ENCODE results near the gene KCNMA1. TPM values are rescaled to one million over a fixed set of nuclear protein-coding genes. Genes with fewer than 3 reads are reported as not detected.

Gene KCNMA1
- polyA plus RNA-seq, 1 donor = 19.6 TPM

GRCh38 chr10:77240041-77240652 lies 397.5 kb downstream of the KCNMA1 start:
- Histone ChIP-seq H3K9me3 (ENCODE audit: control insufficient read depth, low read depth, low read length) (no peaks in the 10 kb centered on the region), H3K27me3 (ENCODE audit: control insufficient read depth, insufficient read depth, low read length) (no peaks in the 10 kb centered on the region), H3K4me1 (ENCODE audit: control insufficient read depth, insufficient read depth, low read length) (no peaks in the 10 kb centered on the region), H3K36me3 (ENCODE audit: control insufficient read depth, insufficient read depth, low read length) (no peaks in the 10 kb centered on the region), H3K27ac (ENCODE audit: low read length) (peak overlapping the region; percentile 16), H3K4me3 (ENCODE audit: low read length) (no peak overlapping the region)
- WGBS (ENCODE audit: insufficient coverage, low lambda C conversion rate) = no CpG with 5 or more reads among the region's 5 CpGs
- peak; percentile 19 to 45 for DNase-seq

GRCh38 chr10:77237120-77237519 lies 400.5 kb downstream of the KCNMA1 start:
- no peak overlapping the region for H3K4me3 ChIP-seq (ENCODE audit: low read length)
- no peaks in the 10 kb centered on the region for H3K27me3 ChIP-seq (ENCODE audit: control insufficient read depth, insufficient read depth, low read length)
- no peaks in the 10 kb centered on the region for H3K36me3 ChIP-seq (ENCODE audit: control insufficient read depth, insufficient read depth, low read length)
- DNase-seq = no peak
- H3K27ac ChIP-seq (ENCODE audit: low read length) = no peak overlapping the region
- H3K9me3 ChIP-seq (ENCODE audit: control insufficient read depth, low read depth, low read length) = no peaks in the 10 kb centered on the region
- no peaks in the 10 kb centered on the region for H3K4me1 ChIP-seq (ENCODE audit: control insufficient read depth, insufficient read depth, low read length)

GRCh38 chr10:77236700-77237099 lies 400.9 kb downstream of the KCNMA1 start:
- Histone ChIP-seq H3K4me3 (ENCODE audit: low read length) (no peak overlapping the region), H3K27ac (ENCODE audit: low read length) (no peak overlapping the region), H3K27me3 (ENCODE audit: control insufficient read depth, insufficient read depth, low read length) (no peaks in the 10 kb centered on the region), H3K4me1 (ENCODE audit: control insufficient read depth, insufficient read depth, low read length) (no peaks in the 10 kb centered on the region), H3K9me3 (ENCODE audit: control insufficient read depth, low read depth, low read length) (no peaks in the 10 kb centered on the region), H3K36me3 (ENCODE audit: control insufficient read depth, insufficient read depth, low read length) (no peaks in the 10 kb centered on the region)
- no peak for DNase-seq
- WGBS (ENCODE audit: insufficient coverage, low lambda C conversion rate) = 100% methylated on average over 2 of the region's 2 CpGs

GRCh38 chr10:77236029-77236428 lies 401.6 kb downstream of the KCNMA1 start:
- peak in 1 of 2 donors; percentile 16 for DNase-seq
- no CpG with 5 or more reads among the region's 9 CpGs for WGBS (ENCODE audit: insufficient coverage, low lambda C conversion rate)
- no peaks in the 10 kb centered on the region for H3K4me1 ChIP-seq (ENCODE audit: control insufficient read depth, insufficient read depth, low read length)
- no peaks in the 10 kb centered on the region for H3K36me3 ChIP-seq (ENCODE audit: control insufficient read depth, insufficient read depth, low read length)
- H3K9me3 ChIP-seq (ENCODE audit: control insufficient read depth, low read depth, low read length) = no peaks in the 10 kb centered on the region
- no peaks in the 10 kb centered on the region for H3K27me3 ChIP-seq (ENCODE audit: control insufficient read depth, insufficient read depth, low read length)
- H3K4me3 ChIP-seq (ENCODE audit: low read length) = no peak overlapping the region
- H3K27ac ChIP-seq (ENCODE audit: low read length) = no peak overlapping the region

GRCh38 chr10:77234599-77234998 lies 403.0 kb downstream of the KCNMA1 start:
- no CpG with 5 or more reads among the region's 1 CpG for WGBS (ENCODE audit: insufficient coverage, low lambda C conversion rate)
- Histone ChIP-seq H3K4me3 (ENCODE audit: low read length) (no peak overlapping the region), H3K27ac (ENCODE audit: low read length) (no peak overlapping the region), H3K36me3 (ENCODE audit: control insufficient read depth, insufficient read depth, low read length) (no peaks in the 10 kb centered on the region), H3K9me3 (ENCODE audit: control insufficient read depth, low read depth, low read length) (no peaks in the 10 kb centered on the region), H3K4me1 (ENCODE audit: control insufficient read depth, insufficient read depth, low read length) (no peaks in the 10 kb centered on the region), H3K27me3 (ENCODE audit: control insufficient read depth, insufficient read depth, low read length) (no peaks in the 10 kb centered on the region)
- no peak for DNase-seq

GRCh38 chr10:77233466-77233865 lies 404.1 kb downstream of the KCNMA1 start:
- no CpG with 5 or more reads among the region's 7 CpGs for WGBS (ENCODE audit: insufficient coverage, low lambda C conversion rate)
- Histone ChIP-seq H3K4me3 (ENCODE audit: low read length) (no peak overlapping the region), H3K9me3 (ENCODE audit: control insufficient read depth, low read depth, low read length) (no peaks in the 10 kb centered on the region), H3K36me3 (ENCODE audit: control insufficient read depth, insufficient read depth, low read length) (no peaks in the 10 kb centered on the region), H3K4me1 (ENCODE audit: control insufficient read depth, insufficient read depth, low read length) (no peaks in the 10 kb centered on the region), H3K27ac (ENCODE audit: low read length) (no peak overlapping the region), H3K27me3 (ENCODE audit: control insufficient read depth, insufficient read depth, low read length) (no peaks in the 10 kb centered on the region)
- no peak for DNase-seq

GRCh38 chr10:77231884-77232610 lies 405.6 kb downstream of the KCNMA1 start:
- H3K9me3 ChIP-seq (ENCODE audit: control insufficient read depth, low read depth, low read length) = no peaks in the 10 kb centered on the region
- no peaks in the 10 kb centered on the region for H3K4me1 ChIP-seq (ENCODE audit: control insufficient read depth, insufficient read depth, low read length)
- H3K36me3 ChIP-seq (ENCODE audit: control insufficient read depth, insufficient read depth, low read length) = no peaks in the 10 kb centered on the region
- H3K27me3 ChIP-seq (ENCODE audit: control insufficient read depth, insufficient read depth, low read length) = no peaks in the 10 kb centered on the region
- 100% methylated on average over 1 of the region's 3 CpGs for WGBS (ENCODE audit: insufficient coverage, low lambda C conversion rate)
- no peak overlapping the region for H3K27ac ChIP-seq (ENCODE audit: low read length)
- no peak overlapping the region for H3K4me3 ChIP-seq (ENCODE audit: low read length)
- DNase-seq = no peak

GRCh38 chr10:77231375-77231774 lies 406.2 kb downstream of the KCNMA1 start:
- Histone ChIP-seq H3K4me1 (ENCODE audit: control insufficient read depth, insufficient read depth, low read length) (no peaks in the 10 kb centered on the region), H3K27me3 (ENCODE audit: control insufficient read depth, insufficient read depth, low read length) (no peaks in the 10 kb centered on the region), H3K4me3 (ENCODE audit: low read length) (no peak overlapping the region), H3K9me3 (ENCODE audit: control insufficient read depth, low read depth, low read length) (no peaks in the 10 kb centered on the region), H3K36me3 (ENCODE audit: control insufficient read depth, insufficient read depth, low read length) (no peaks in the 10 kb centered on the region), H3K27ac (ENCODE audit: low read length) (no peak overlapping the region)
- no CpG with 5 or more reads among the region's 3 CpGs for whole genome bisulfite sequencing (ENCODE audit: insufficient coverage, low lambda C conversion rate)
- no peak for DNase-seq

- DNase-seq = no peak
- WGBS (ENCODE audit: insufficient coverage, low lambda C conversion rate) = 94% methylated on average over 2 of the region's 5 CpGs
- no peak overlapping the region for H3K4me3 ChIP-seq (ENCODE audit: low read length)
- H3K36me3 ChIP-seq (ENCODE audit: control insufficient read depth, insufficient read depth, low read length) = no peaks in the 10 kb centered on the region
- H3K4me1 ChIP-seq (ENCODE audit: control insufficient read depth, insufficient read depth, low read length) = no peaks in the 10 kb centered on the region
- no peaks in the 10 kb centered on the region for H3K27me3 ChIP-seq (ENCODE audit: control insufficient read depth, insufficient read depth, low read length)
- no peaks in the 10 kb centered on the region for H3K9me3 ChIP-seq (ENCODE audit: control insufficient read depth, low read depth, low read length)
- no peak overlapping the region for H3K27ac ChIP-seq (ENCODE audit: low read length)
These were observed 407.4 kb downstream of the KCNMA1 start for GRCh38 chr10:77230194-77230593.

- Histone ChIP-seq H3K9me3 (ENCODE audit: control insufficient read depth, low read depth, low read length) (no peaks in the 10 kb centered on the region), H3K27ac (ENCODE audit: low read length) (no peak overlapping the region), H3K27me3 (ENCODE audit: control insufficient read depth, insufficient read depth, low read length) (no peaks in the 10 kb centered on the region), H3K4me1 (ENCODE audit: control insufficient read depth, insufficient read depth, low read length) (no peaks in the 10 kb centered on the region), H3K36me3 (ENCODE audit: control insufficient read depth, insufficient read depth, low read length) (no peaks in the 10 kb centered on the region), H3K4me3 (ENCODE audit: low read length) (no peak overlapping the region)
- 100% methylated on average over 1 of the region's 3 CpGs for WGBS (ENCODE audit: insufficient coverage, low lambda C conversion rate)
- DNase-seq = no peak
These were observed 407.9 kb downstream of the KCNMA1 start for GRCh38 chr10:77229704-77230103.

GRCh38 chr10:77228559-77228958 lies 409.0 kb downstream of the KCNMA1 start:
- DNase-seq = no peak
- Histone ChIP-seq H3K27ac (ENCODE audit: low read length) (no peak overlapping the region), H3K27me3 (ENCODE audit: control insufficient read depth, insufficient read depth, low read length) (no peaks in the 10 kb centered on the region), H3K4me1 (ENCODE audit: control insufficient read depth, insufficient read depth, low read length) (no peaks in the 10 kb centered on the region), H3K9me3 (ENCODE audit: control insufficient read depth, low read depth, low read length) (no peaks in the 10 kb centered on the region), H3K4me3 (ENCODE audit: low read length) (no peak overlapping the region), H3K36me3 (ENCODE audit: control insufficient read depth, insufficient read depth, low read length) (no peaks in the 10 kb centered on the region)
- 100% methylated on average over 1 of the region's 5 CpGs for WGBS (ENCODE audit: insufficient coverage, low lambda C conversion rate)
